Keratinocyte (primary cell): ENCODE data around the gene CCN5. TPM values are rescaled to one million over a fixed set of nuclear protein-coding genes. Genes with fewer than 3 reads are reported as not detected.

Experiments used
- DNase-seq: peaks from one replicate; pipeline ENCODE4 v3.0.0-alpha.2; 2011; ENCODE audit warnings: low read depth, missing footprints, low spot score
- FAIRE-seq: peaks from 2 replicates; lab custom pipeline; 2011; peaks lifted over from hg19 to GRCh38; lab: Jason Lieb, UNC
- H2AFZ ChIP-seq: 2 replicates; pipeline ENCODE4 v1.6.0; 2012; ENCODE audit warnings: low read length, control low read depth, inconsistent platforms; ENCODE audit not compliant: control insufficient read depth
- H3K27ac ChIP-seq: 2 replicates; pipeline ENCODE4 v1.5.1; 2011; ENCODE audit warnings: low read length; ENCODE audit not compliant: control insufficient read depth, insufficient read depth
- H3K27me3 ChIP-seq: 3 replicates; pipeline ENCODE4 v1.6.0; 2011; ENCODE audit warnings: low read length; ENCODE audit not compliant: control insufficient read depth, insufficient read depth; ENCODE audit errors: extremely low read depth
- H3K36me3 ChIP-seq, 2 experiments: 2 replicates in 1 of 2; 3 replicates in 1 of 2; pipeline ENCODE4 v1.5.1; 2011; ENCODE audit warnings: low read length in 2 of 2, mild to moderate bottlenecking in 1 of 2; ENCODE audit not compliant: control insufficient read depth in 2 of 2, insufficient read depth in 2 of 2; ENCODE audit errors: extremely low read depth in 1 of 2
- H3K4me1 ChIP-seq: 3 replicates; pipeline ENCODE4 v1.5.1; 2011; ENCODE audit warnings: low read length; ENCODE audit not compliant: control insufficient read depth, insufficient read depth; ENCODE audit errors: extremely low read depth
- H3K4me2 ChIP-seq: 3 replicates; pipeline ENCODE4 v1.6.0; 2011; ENCODE audit warnings: low read depth, low read length; ENCODE audit not compliant: control insufficient read depth, insufficient read depth; ENCODE audit errors: extremely low read depth
- H3K4me3 ChIP-seq, 3 experiments: fragments of 200-600 bp in 1 of 3; sonication (generic) in 1 of 3; 2 replicates in 2 of 3; 3 replicates in 1 of 3; pipeline ENCODE4 v1.5.1; 2011 to 2016; ENCODE audit warnings: low read length in 3 of 3, mild to moderate bottlenecking in 3 of 3, control low read depth in 2 of 3, inconsistent platforms in 1 of 3, low read depth in 1 of 3, mixed read lengths in 1 of 3, mixed run types in 1 of 3, moderate library complexity in 1 of 3; ENCODE audit not compliant: control insufficient read depth in 2 of 3, insufficient read depth in 2 of 3; ENCODE audit errors: extremely low read depth in 1 of 3
- H3K79me2 ChIP-seq: 2 replicates; pipeline ENCODE4 v1.6.0; 2012; ENCODE audit warnings: low read length; ENCODE audit not compliant: control insufficient read depth, insufficient read depth
- H3K9ac ChIP-seq: 3 replicates; pipeline ENCODE4 v1.6.0; 2011; ENCODE audit warnings: low read length; ENCODE audit not compliant: control insufficient read depth, insufficient read depth; ENCODE audit errors: extremely low read depth
- H3K9me1 ChIP-seq: 3 replicates; pipeline ENCODE4 v1.6.0; 2011; ENCODE audit warnings: low read length; ENCODE audit not compliant: control insufficient read depth, insufficient read depth; ENCODE audit errors: extremely low read depth
- H3K9me3 ChIP-seq: 2 replicates; pipeline ENCODE4 v1.5.1; 2012; ENCODE audit warnings: low read depth, low read length; ENCODE audit not compliant: control insufficient read depth
- H4K20me1 ChIP-seq: 3 replicates; pipeline ENCODE4 v1.6.0; 2011; ENCODE audit warnings: low read length; ENCODE audit not compliant: control insufficient read depth, insufficient read depth; ENCODE audit errors: extremely low read depth
- CTCF ChIP-seq, 3 experiments: IDR thresholded peaks in 1 of 3; conservative IDR thresholded peaks in 1 of 3; optimal IDR thresholded peaks in 1 of 3; 2 replicates in 2 of 3; 3 replicates in 1 of 3; pipeline versions ENCODE3 to v1.5.1; 2011; ENCODE audit warnings: low read length in 3 of 3, mild to moderate bottlenecking in 3 of 3, moderate library complexity in 2 of 3, control low read depth in 1 of 3, inconsistent platforms in 1 of 3; ENCODE audit not compliant: insufficient read depth in 2 of 3; ENCODE audit errors: extremely low read depth in 1 of 3
- EZH2 ChIP-seq: IDR thresholded peaks from one replicate; pipeline ENCODE4 v1.6.1; 2012; ENCODE audit warnings: inconsistent platforms, mild to moderate bottlenecking, low read length, moderate library complexity
- dilution Hi-C: fragments of 300-500 bp; cut with MboI; formaldehyde crosslinking; loops from one replicate; pipeline ENCODE4 v1.7.0; 2020; ENCODE audit warnings: low sequenced_read_pairs; ENCODE audit not compliant: extremely low pct_ligation_motif_present
- polyA plus RNA-seq, 5 experiments: library from polyadenylated mRNA; depleted of rRNA in 3 of 5; stranded (reverse) in 3 of 5; stranded (forward) in 1 of 5; unstranded in 1 of 5; fragments of >200 nt; gene quantifications; 1 replicate in 1 of 5; 2 replicates in 3 of 5; 3 replicates in 1 of 5; pipeline versions ENCODE4 v1.2.1 to v1.2.3, GENCODE V29; 2011 to 2012; ENCODE audit warnings: missing spikeins in 2 of 5, low read depth in 1 of 5, low replicate concordance in 1 of 5

CCN5 gene
- polyA plus RNA-seq, 1 donor (not counting 4 experiments of a cell fraction or from before 2014, with no cell fraction given), result not detected

DNA sequence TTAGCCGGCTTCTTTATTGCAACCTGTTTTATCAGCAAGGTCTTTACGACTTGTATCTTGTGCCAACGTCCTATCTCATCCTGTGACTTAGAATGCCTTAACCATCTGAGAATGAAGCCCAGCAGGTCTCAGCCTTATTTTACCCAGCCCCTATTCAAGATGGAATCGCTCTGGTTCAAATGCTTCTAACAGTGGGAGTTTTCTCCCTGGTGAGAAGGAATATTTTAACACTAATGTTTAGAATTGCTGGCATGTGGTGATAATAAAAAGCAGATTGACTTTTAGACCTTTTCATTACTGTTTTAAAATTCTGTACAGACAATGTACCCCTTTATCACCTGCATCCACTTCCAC, 20.6 kb downstream of the CCN5 start:
- no peak overlapping the region for H3K4me2 ChIP-seq
- H2AFZ ChIP-seq, result peak overlapping the region; percentile 11
- no peak for DNase-seq

GRCh38 chr20:44736170-44737021, 21.2 kb downstream of the CCN5 start:
- no peak overlapping the region for H3K4me3 ChIP-seq
- H3K9ac ChIP-seq, result no peak overlapping the region
- DNase-seq (no peak), FAIRE-seq (no peak)
- no peak overlapping the region for H3K4me2 ChIP-seq
- no peaks in the 10 kb centered on the region for H3K36me3 ChIP-seq
- TF ChIP-seq CTCF (optimal IDR thresholded peaks at IDR 0.05 in 1 of 3, IDR thresholded peaks at IDR 0.05 in 1 of 3, conservative IDR thresholded peaks at IDR 0.05 in 1 of 3; ENCODE audit: extremely low read depth in 1 of 3, insufficient read depth in 2 of 3, low read length in 3 of 3) (no peak), EZH2 (no peak)
- no peaks in the 10 kb centered on the region for H3K9me3 ChIP-seq
- H3K79me2 ChIP-seq, result no peaks in the 10 kb centered on the region
- peak overlapping the region; percentile 11 for H2AFZ ChIP-seq
- no peaks in the 10 kb centered on the region for H3K9me1 ChIP-seq
- dilution Hi-C loops, result no loop called here
- H4K20me1 ChIP-seq, result no peaks in the 10 kb centered on the region
- no peaks in the 10 kb centered on the region for H3K27me3 ChIP-seq
- no peak overlapping the region for H3K27ac ChIP-seq
- peaks cover 10% of the 10 kb centered on the region for H3K4me1 ChIP-seq

More for the DNA sequence above, 20.6 kb downstream of the CCN5 start:
- TF ChIP-seq CTCF (optimal IDR thresholded peaks at IDR 0.05 in 1 of 3, IDR thresholded peaks at IDR 0.05 in 1 of 3, conservative IDR thresholded peaks at IDR 0.05 in 1 of 3; ENCODE audit: extremely low read depth in 1 of 3, insufficient read depth in 2 of 3, low read length in 3 of 3) (no peak), EZH2 (no peak)
- no peaks in the 10 kb centered on the region for H3K36me3 ChIP-seq
- H3K27ac ChIP-seq, result no peak overlapping the region
- peaks cover 11% of the 10 kb centered on the region for H3K4me1 ChIP-seq
- H4K20me1 ChIP-seq, result no peaks in the 10 kb centered on the region
- H3K9me1 ChIP-seq, result no peaks in the 10 kb centered on the region
- H3K79me2 ChIP-seq, result no peaks in the 10 kb centered on the region
- no peaks in the 10 kb centered on the region for H3K9me3 ChIP-seq
- H3K27me3 ChIP-seq, result no peaks in the 10 kb centered on the region
- FAIRE-seq, result no peak
- dilution Hi-C loops, result no loop called here
- H3K4me3 ChIP-seq, result no peak overlapping the region
- no peak overlapping the region for H3K9ac ChIP-seq
